SH-SY5Y (cell line): ENCODE data around the gene DYNLT2.

Experiments used
- GATA2 ChIP-seq: IDR thresholded peaks from 2 replicates; pipeline ENCODE4 v1.6.1; 2011; ENCODE audit warnings: mild to moderate bottlenecking, low read depth, low read length
- GATA3 ChIP-seq: IDR thresholded peaks from 2 replicates; pipeline ENCODE4 v1.6.1; 2011; ENCODE audit warnings: low read depth, mild to moderate bottlenecking, low read length, moderate library complexity

DNA sequence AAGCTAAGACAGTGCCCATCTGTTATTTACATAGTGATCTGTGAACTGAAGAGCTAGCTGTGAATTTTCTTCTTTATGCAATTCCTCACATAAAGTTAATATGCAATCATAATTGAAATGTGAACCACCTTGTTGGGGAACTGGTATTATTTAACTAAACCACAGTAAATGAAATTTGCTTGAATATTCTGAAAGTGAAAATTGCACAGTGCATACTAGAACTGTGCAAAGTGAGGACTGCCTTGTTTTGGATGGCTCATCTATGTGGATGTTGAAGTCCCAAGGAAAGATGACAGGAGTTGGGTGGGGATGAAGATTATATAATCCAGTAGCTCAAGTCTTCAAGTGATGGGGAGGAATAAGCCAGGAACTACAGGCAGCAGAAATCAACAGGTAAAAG, 21.4 kb downstream of the DYNLT2 start:
- TF ChIP-seq GATA3 = no peak
- TF ChIP-seq GATA2 = no peak
